ENCODE measurements around the gene ZNF888.
"Not testable (repeated sequence)": the region's sequence is repeated elsewhere in the genome, so short reads cannot be mapped to it uniquely, and the experiment has no call there.

Gene ZNF888

DNA sequence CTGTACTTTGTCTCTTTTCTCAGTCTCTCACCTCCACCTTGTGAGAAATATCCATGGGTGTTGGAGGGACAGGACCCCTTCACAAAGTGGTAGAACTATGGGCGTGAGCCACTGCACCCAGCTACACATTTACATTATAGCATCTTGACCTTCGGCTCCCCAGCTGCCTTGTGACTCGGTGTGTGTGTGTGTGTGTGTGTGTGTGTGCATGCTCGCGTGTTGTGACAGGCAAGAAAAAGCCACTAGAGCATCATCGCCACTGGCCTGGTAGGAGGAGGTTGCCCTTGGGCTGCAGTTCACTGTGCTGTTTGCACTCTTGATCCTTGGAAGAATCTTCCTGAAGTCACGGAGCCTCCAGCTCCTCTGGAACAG, 13.7 kb upstream of the ZNF888 start:
- TF ChIP-seq CTCF (IDR thresholded peaks at IDR 0.05; ENCODE audit: low read depth, low read length): no peak
- in situ Hi-C loops (cut with HindIII; ENCODE audit: low sequenced_read_pairs): no loop called here
- no peak for DNase-seq (ENCODE audit: low read depth, low spot score)
- no peak overlapping the region for H3K4me3 ChIP-seq (ENCODE audit: low read depth, low read length)

- no peak for DNase-seq (ENCODE audit: low read depth, low spot score)
- in situ Hi-C loops (cut with HindIII; ENCODE audit: low sequenced_read_pairs): no loop called here
- no peak for TF ChIP-seq CTCF (IDR thresholded peaks at IDR 0.05; ENCODE audit: low read depth, low read length)
- no peak overlapping the region for H3K4me3 ChIP-seq (ENCODE audit: low read depth, low read length)
Observed at GRCh38 chr19:52936151-52936953, 13.1 kb upstream of the ZNF888 start.

GRCh38 chr19:52935434-52935833, 12.2 kb upstream of the ZNF888 start:
- H3K4me3 ChIP-seq (ENCODE audit: low read depth, low read length): no peak overlapping the region
- no peak for TF ChIP-seq CTCF (IDR thresholded peaks at IDR 0.05; ENCODE audit: low read depth, low read length)
- in situ Hi-C loops (cut with HindIII; ENCODE audit: low sequenced_read_pairs): no loop called here
- DNase-seq (ENCODE audit: low read depth, low spot score): peak; percentile 79

- H3K4me3 ChIP-seq (ENCODE audit: low read depth, low read length); DNase-seq (ENCODE audit: low read depth, low spot score); in situ Hi-C loops (cut with HindIII; ENCODE audit: low sequenced_read_pairs): not testable (repeated sequence)
Observed at GRCh38 chr19:52924641-52925040, 1.4 kb upstream of the ZNF888 start.

DNA sequence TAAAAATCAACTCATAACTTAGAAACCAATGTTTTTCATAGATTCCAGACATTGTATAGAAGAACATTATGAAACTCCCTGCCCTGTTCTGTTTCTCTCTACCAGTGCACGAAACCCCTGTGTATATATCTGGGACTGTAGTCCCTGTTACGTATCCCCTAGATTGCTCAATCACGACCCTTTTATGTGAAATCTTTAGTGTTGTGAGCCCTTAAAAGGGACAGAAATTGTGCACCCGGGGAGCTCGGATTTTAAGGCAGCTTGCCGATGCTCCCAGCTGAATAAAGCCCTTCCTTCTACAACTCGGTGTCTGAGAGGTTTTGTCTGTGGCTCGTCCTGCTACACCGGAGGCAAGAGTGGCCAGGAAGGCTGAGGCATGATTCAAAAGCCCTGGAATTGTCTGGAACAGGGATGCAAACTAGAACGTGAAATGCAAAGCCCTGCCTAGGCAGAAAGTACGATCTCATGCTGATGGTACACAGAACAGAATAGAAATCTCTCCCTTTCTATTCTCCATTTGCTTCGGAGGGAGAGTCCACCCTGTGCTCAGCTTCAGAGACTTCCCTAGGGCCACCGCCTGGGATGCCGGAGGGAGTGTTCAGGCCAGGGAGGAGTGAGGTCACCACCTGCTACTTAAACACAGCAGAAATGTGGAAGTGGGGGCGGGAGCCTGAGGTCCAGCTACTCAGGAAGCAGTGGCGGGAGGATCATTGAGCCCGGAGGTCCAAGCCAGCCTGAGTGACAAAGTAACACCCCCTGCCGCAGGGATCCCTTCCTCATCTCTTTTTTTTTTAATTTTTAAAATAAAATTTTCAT, 758 bp upstream of the ZNF888 start:
- in situ Hi-C loops (cut with HindIII; ENCODE audit: low sequenced_read_pairs): no loop called here
- H3K4me3 ChIP-seq (ENCODE audit: low read depth, low read length): peak overlapping the region; percentile 83
- DNase-seq (ENCODE audit: low read depth, low spot score): no peak
- TF ChIP-seq CTCF (IDR thresholded peaks at IDR 0.05; ENCODE audit: low read depth, low read length): no peak

- in situ Hi-C loops (cut with HindIII; ENCODE audit: low sequenced_read_pairs): no loop called here
- no peak for TF ChIP-seq CTCF (IDR thresholded peaks at IDR 0.05; ENCODE audit: low read depth, low read length)
- H3K4me3 ChIP-seq (ENCODE audit: low read depth, low read length): no peak overlapping the region
- DNase-seq (ENCODE audit: low read depth, low spot score): no peak
Observed at GRCh38 chr19:52917531-52917930, 5.7 kb downstream of the ZNF888 start.

DNA sequence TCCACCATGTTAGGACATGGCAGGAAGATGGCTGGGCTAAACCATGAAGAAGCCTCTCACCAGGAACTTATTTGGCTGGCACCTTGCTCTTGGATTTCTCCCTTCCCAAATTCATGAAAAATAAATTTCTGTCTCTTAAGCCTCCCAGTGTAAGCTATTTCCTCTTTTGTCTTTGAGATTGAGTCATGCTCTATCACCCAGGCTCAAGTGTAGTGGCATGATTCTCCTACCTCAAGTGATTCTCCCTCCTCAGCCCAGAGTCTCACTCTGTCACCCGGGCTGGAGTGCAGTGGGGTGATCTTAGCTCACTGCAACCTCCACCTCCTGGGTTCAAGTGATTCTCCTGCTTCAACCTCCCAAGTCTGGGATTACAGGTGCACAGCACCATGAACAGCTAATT, 12.6 kb downstream of the ZNF888 start:
- no peak overlapping the region for H3K4me3 ChIP-seq (ENCODE audit: low read depth, low read length)
- in situ Hi-C loops (cut with HindIII; ENCODE audit: low sequenced_read_pairs): no loop called here
- no peak for DNase-seq (ENCODE audit: low read depth, low spot score)

DNA sequence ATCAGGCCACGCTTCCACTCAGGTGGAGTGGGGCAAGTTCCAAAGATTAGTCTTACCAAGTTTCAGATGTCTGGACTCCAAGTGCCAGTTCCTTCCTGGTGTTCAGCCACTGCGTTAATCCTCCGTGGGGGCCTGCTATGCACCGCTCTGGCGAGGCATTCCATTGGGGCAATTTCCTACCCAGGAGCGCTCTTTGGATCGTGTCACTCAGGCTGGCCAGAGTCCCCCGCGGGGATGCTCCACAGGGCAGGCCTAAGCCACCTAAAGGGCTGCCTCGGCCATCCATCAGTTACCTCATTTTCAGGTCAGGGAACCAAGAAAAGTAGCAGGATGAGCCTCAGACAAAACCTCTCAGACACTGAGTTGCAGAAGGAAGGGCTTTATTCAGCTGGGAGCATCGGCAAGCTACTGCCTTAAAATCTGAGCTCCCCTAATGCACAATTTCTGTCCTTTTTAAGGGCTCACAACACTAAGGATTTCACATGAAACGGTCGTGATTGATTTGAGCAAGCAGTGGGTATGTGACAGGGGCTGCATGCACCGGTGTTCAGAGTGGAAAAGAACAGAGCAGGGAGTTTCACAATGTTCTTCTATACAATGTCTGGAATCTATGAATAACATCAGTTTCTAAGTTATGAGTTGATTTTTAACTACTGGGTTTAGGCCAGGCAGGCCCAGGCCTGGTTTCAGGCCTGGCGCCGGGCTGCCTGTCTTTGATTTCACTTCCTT, 19.0 kb downstream of the ZNF888 start:
- DNase-seq (ENCODE audit: low read depth, low spot score); in situ Hi-C loops (cut with HindIII; ENCODE audit: low sequenced_read_pairs); H3K4me3 ChIP-seq (ENCODE audit: low read depth, low read length): not testable (repeated sequence)

More for the DNA sequence above, 12.6 kb downstream of the ZNF888 start:
- no peak for TF ChIP-seq CTCF (IDR thresholded peaks at IDR 0.05; ENCODE audit: low read depth, low read length)

All from astrocyte of the spinal cord (primary cell).